ENCODE measurements around the gene STYK1.

- TF ChIP-seq CTCF (conservative IDR thresholded peaks at IDR 0.05 in 1 of 2, IDR thresholded peaks at IDR 0.05 in 1 of 2; ENCODE audit: low read depth in 1 of 2, low read length in 2 of 2) (no peak), EZH2 (IDR thresholded peaks at IDR 0.05; ENCODE audit: low read length, missing control alignments) (no peak)
Observed at GRCh38 chr12:10715491-10715890, 41.6 kb upstream of the STYK1 start.

Measured in fibroblast of lung (primary cell).